ENCODE results near the gene CD40.

The CD40 gene

DNA sequence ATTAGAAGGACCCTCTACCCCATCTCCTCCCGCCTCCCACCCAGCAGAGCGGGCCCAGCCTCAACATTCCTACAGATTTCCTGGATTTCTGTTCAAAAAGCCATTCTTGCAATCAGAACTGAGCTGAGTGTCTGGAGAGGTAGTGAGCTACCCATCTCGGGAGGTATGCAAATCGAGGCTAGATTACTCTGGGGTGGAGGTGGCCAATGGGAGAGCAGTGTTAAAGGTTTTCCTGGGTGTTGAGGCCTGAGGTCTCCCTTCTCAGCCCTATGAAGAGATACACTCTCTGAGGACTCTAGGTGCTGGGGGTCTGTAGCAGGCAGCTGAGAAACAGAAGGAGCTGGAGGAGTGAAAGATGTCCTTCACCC is 57.0 kb downstream of the CD40 start:
- DNase-seq: no peak

DNA sequence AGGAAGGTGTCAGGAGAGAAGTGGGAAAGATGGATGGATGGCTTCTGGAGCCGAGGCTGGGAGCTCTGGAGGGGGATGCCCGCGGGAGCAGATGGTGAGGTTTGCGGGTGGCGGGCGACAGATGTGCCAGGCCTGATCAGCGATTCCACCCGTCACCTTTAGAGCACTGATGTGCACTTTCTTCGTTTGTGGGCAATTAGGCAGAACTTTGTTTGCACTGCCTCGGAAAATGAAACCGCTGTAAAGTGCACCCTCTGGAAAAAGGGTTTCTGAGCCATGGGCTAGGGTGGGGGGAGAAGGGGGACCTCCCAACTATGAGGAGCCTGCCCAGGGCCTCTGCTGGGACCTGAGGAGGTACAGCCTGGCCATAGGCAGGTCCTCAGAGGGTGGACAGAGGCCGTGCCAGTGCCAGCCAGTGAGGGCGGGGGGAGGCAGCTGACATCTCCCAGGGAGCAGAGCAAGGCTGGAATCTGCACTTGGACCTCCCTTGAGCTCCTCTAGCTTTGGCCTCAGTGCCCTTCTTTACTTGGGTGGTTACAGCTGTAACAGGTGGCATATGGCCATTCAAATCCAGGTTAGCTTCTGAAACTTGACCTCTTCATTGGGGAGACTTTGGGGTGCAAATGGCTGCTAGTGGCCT is 58.7 kb downstream of the CD40 start:
- DNase-seq: no peak

DNA sequence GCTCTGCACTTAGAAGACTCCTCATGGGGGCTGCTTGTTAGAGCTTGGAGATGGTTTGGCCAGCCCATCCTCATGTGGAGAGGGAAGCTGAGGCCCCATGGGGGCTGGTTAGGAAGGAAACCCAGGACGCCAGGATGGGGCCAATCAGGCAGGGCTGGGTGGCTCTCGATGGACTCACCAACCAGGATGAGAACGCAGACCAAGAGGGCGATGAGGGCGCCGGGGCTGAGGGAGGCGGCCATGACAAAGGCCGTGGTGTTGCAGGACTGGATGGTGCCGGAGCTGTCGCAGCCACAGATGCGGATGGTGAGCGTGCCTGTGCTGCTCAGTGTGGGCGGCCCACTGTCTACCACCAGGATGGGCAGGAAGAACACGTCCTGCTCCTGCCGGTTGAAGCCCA is 59.7 kb downstream of the CD40 start:
- no peak for DNase-seq

DNA sequence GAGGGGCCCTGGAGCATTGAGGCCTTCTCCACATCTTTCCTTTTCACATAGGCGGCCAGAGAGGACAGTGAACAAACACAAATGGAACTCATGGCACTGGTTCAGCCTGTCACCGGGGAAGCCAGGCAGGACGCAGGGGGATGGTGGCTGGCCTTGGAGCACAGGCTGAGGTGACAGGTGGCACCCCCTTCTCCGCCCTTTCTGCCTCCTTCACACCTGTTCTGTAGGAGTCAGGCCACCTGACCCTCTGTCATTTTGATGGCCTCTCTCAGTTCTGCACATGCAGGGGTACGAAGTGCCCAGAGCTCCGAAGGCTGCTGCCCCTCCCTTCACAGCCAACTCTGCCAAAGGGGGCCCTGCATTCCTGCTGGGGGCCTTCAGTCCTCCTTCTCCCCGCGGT is 60.8 kb downstream of the CD40 start:
- DNase-seq: no peak

Data from fibroblast of skin of right quadriceps (primary cell).